Skeletal muscle cell (primary cell): ENCODE data around the gene ELAVL2.
"Not testable (repeated sequence)": the region's sequence is repeated elsewhere in the genome, so short reads cannot be mapped to it uniquely, and the experiment has no call there.

ENCODE experiments used
- DNase-seq: peaks from one replicate; pipeline ENCODE4 v3.0.0-alpha.2; 2010; ENCODE audit warnings: low read depth
- H3K4me3 ChIP-seq: 2 replicates; pipeline ENCODE4 v1.5.1; 2011; ENCODE audit warnings: low read depth, mild to moderate bottlenecking, control low read depth, low read length, moderate library complexity

ELAVL2 gene

GRCh38 chr9:23733495-23734078, 92.5 kb downstream of the ELAVL2 start:
- no peak for DNase-seq
- no peak overlapping the region for H3K4me3 ChIP-seq

- no peak for DNase-seq
- no peak overlapping the region for H3K4me3 ChIP-seq
Measured at GRCh38 chr9:23731353-23731752, 94.7 kb downstream of the ELAVL2 start.

DNA sequence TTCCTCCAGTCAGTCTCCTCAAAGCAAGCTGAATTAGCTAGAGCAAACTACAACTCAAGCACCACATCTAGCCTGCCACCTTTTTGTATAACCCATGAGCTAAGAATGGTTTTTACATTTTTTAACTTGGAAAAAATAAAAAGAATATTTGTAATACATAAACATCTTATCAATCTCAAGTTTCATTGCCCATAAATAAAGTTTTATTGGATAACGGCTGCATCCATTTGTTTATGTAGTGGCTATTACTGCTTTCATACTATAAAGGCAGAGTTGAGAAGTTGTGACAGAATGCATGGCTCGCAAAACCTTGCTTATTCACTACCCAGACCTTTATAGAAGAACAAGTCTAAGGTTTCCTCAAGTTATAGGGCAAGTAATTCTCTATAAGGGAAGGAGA, 95.7 kb downstream of the ELAVL2 start:
- no peak overlapping the region for H3K4me3 ChIP-seq
- no peak for DNase-seq

DNA sequence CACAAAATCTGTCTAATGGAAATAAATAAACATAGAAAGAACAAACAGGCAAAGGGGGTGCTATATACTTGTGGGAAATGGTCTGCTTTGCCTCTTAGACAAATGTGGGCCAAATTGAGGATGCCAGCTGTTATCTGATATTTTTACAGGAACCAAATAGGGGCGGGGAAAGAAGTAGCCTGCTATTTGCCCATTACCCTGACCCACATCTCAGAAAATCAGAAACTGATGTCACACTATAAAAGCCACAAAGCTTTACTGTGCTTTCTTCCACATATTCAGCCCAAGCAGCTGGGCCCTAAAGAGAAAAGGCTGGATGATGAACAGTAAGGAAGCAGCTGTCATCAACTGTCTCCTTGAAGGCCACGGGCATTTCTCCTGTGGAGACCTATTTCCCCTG, 97.3 kb downstream of the ELAVL2 start:
- DNase-seq = peak; percentile 3
- H3K4me3 ChIP-seq = no peak overlapping the region

DNA sequence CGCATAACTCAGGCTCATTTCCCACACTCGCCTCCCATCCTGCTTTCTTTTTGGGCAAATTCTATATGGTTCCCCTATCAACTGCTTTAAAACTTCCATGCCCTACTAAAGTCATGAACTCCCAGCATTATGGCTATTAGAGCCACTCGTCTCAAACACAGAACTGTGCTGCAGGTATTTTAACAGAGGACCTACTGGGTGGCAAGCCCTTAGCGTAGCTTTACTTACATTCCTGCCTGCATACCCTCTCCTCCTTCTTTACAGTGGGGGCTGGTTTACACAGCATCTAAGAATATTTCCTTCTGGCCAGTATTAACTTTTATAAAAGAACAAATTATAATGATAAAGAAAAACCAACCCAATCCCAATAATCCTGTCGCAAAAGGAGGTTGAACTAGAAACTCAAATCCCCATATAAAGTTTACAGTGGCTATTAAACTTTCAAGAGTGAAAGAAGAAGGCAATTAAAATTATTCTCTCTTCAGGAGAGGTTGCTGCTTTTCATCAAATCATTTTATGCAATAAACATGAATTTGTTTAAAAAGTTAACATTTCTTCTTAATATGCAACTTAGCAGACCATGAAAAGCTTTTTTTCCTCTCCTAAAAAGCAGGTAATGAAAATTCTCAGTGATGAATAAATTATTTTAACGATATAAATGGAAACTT, 100.6 kb downstream of the ELAVL2 start:
- H3K4me3 ChIP-seq = no peak overlapping the region
- no peak for DNase-seq

DNA sequence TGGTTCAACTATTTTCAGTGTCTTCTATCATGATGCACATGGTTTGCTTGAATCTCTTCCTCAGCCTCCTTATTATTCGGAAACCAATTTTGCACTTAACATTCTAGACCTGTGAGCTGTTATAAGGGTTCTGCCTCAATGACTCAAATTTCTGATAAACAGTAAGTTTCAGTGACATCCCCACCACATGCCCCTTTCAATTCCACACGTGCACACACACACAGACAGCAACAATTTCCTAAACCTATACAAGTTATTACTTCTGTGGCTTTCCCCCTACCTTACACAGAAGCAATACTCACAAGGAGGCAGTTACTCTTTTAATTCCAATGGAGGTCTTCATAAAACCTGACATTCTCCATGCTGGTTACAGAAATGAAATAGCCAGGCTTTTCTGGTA, 102.4 kb downstream of the ELAVL2 start:
- DNase-seq = no peak
- no peak overlapping the region for H3K4me3 ChIP-seq

- H3K4me3 ChIP-seq, DNase-seq: not testable (repeated sequence)
Measured at GRCh38 chr9:23723048-23723447, 103.0 kb downstream of the ELAVL2 start.

GRCh38 chr9:23721466-23721865, 104.6 kb downstream of the ELAVL2 start:
- DNase-seq = no peak
- H3K4me3 ChIP-seq = no peak overlapping the region

- DNase-seq = no peak
- no peak overlapping the region for H3K4me3 ChIP-seq
Measured at GRCh38 chr9:23717505-23717904, 108.5 kb downstream of the ELAVL2 start.

DNA sequence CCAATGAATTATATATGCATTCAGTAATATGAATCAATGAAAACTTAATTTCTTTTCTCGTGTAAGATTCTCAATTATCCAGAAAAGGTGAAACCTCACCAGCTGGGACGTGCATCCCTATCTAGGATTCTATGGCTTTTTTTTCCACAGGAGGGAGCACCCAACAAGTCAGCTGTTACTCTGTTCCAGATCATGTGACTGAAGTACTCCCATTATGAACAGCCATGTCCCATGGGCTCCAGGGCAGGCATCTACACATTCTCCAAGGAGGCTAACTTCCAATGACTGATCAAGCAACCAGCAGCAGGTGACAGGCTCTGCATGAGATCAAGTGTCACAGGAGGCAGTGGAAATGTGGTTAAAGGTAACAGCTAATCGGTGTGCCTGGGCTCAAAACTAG, 118.8 kb downstream of the ELAVL2 start:
- no peak overlapping the region for H3K4me3 ChIP-seq
- no peak for DNase-seq

- no peak for DNase-seq
- no peak overlapping the region for H3K4me3 ChIP-seq
Measured at GRCh38 chr9:23702311-23702922, 123.6 kb downstream of the ELAVL2 start.

DNA sequence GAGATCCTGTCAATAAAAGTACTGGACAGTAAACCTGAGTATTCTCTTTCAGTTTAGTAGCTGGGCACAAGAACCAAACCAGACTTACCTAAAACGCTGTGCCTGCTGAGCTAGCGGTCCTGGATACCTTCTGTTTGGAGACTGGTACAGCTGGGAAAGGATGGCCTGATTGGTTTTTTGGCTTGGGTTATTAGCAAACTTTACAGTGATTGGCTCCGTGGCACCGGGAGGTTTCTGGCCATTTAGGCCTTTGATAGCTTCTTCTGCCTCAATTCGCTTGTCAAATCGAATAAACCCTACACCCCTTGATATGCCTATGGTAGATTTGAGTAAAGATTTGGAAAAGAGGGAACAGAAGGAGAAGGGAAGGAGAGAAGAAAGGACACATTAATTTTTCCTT, 124.7 kb downstream of the ELAVL2 start:
- no peak for DNase-seq

DNA sequence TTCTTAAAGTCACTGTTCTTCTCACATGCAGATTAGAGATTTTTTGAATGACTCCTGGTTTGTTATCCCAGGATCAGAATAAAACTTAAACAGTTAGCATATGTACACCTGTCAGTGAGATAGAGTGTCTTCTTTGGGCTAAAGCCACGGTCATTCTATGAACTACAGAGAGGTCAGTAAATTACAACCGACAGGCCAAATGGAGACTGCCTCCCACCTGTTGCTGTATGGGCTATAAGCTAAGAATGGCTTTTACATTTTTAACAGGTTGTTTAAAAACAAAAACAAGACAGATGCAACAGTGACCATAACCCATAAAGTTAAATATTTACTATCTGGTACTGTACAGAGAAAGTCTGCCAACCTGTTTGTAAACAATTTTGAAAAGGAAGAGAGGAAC, 125.7 kb downstream of the ELAVL2 start:
- H3K4me3 ChIP-seq = no peak overlapping the region

More for the DNA sequence above, 124.7 kb downstream of the ELAVL2 start:
- H3K4me3 ChIP-seq = no peak overlapping the region

DNA sequence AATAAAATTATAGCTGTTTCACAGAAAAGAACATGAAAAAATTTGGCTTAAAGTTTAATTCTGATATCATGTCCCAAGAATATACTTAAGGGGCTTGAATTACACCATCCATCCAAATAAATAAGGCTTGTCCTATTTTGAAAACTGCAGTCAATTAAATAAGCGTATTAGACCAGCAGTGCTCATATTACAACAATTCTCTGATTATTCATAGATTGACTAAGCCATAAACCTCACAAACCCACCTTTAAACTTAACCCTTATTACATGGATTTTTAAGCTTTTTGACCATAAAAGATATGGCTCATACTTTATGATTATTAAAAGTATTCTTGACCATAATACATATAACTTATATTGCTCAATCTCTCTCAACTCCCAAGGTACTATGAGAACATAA, 127.9 kb downstream of the ELAVL2 start:
- H3K4me3 ChIP-seq = no peak overlapping the region
- no peak for DNase-seq

More for the DNA sequence above, 125.7 kb downstream of the ELAVL2 start:
- no peak for DNase-seq

- no peak overlapping the region for H3K4me3 ChIP-seq
- no peak for DNase-seq
Measured at GRCh38 chr9:23695572-23695971, 130.5 kb downstream of the ELAVL2 start.

- H3K4me3 ChIP-seq = no peak overlapping the region
- no peak for DNase-seq
Measured at GRCh38 chr9:23693374-23693773, 132.7 kb downstream of the ELAVL2 start.

- no peak overlapping the region for H3K4me3 ChIP-seq
- DNase-seq = no peak
Measured at GRCh38 chr9:23686896-23687295, 139.1 kb downstream of the ELAVL2 start.

GRCh38 chr9:23686257-23686656, 139.8 kb downstream of the ELAVL2 start:
- no peak for DNase-seq
- H3K4me3 ChIP-seq = no peak overlapping the region

- no peak for DNase-seq
Measured at GRCh38 chr9:23683611-23684061, 142.4 kb downstream of the ELAVL2 start.

GRCh38 chr9:23682891-23683431, 143.1 kb downstream of the ELAVL2 start:
- DNase-seq = no peak
- H3K4me3 ChIP-seq = no peak overlapping the region

More at GRCh38 chr9:23683611-23684061, 142.4 kb downstream of the ELAVL2 start:
- no peak overlapping the region for H3K4me3 ChIP-seq

- DNase-seq = no peak
- H3K4me3 ChIP-seq = no peak overlapping the region
Measured at GRCh38 chr9:23682352-23682751, 143.7 kb downstream of the ELAVL2 start.
